GM18517 (cell line): Measurements from ENCODE around the gene FNDC10.
"Not testable (repeated sequence)": the region's sequence is repeated elsewhere in the genome, so short reads cannot be mapped to it uniquely, and the experiment has no call there.

Experiments used
- ATAC-seq: cut with Tn5 transposase; IDR thresholded peaks from one replicate; pipeline ENCODE4 v1.9.1; 2021; ENCODE audit warnings: mild to moderate bottlenecking, moderate library complexity; ENCODE audit not compliant: unreplicated experiment

Gene FNDC10

GRCh38 chr1:1599030-1599934 lies 653 bp downstream of the FNDC10 start:
- ATAC-seq = no peak

DNA sequence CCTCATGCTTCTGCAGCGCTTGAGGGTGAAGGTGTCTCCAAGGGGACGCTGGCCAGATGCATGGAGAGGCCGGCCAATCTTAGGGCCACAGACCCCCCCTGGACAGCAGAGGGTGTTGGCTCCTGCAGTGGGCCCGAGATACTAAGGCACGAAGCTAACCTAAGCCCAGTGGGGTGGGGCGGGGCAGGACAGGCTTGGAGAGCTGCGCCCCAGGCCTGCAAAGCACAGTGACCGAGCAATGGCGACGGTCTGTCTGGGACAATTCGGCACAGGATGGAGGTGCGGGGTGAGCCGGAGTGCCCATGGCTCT lies 1.3 kb downstream of the FNDC10 start:
- no peak for ATAC-seq

- ATAC-seq = no peak
These were observed 1.8 kb downstream of the FNDC10 start for GRCh38 chr1:1598051-1598719.

DNA sequence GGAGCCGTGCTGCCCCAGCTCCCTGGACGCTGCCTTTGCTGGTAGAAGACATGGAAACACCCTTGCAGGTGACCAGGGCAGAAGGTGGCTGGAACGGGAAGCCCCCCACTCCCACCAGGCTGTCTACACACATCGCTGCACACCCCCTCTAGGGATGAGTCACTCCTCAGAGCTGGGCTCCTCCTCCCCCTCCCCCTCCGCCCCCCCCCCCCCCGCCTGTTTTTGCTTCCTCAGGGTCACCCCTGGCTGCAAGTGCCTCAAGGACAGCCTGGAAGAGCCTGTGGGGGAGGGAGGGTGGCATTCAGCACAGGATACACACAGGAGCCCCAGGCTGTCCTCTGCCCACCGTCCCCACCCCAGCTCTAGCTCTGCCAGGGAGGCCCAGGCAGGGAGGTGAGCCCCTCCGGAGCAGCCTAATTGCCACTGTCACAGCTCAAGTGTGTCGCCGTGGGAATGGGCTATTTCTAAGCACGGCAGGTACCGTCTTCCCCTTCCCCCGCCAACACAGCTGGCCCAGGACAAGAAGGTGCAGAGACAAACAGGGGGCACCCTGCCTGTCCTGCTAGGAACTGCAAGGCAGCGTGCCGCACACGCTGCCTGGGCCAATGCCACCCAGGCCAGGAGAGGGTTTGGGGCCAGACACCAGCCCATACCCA lies 2.5 kb downstream of the FNDC10 start:
- no peak for ATAC-seq

DNA sequence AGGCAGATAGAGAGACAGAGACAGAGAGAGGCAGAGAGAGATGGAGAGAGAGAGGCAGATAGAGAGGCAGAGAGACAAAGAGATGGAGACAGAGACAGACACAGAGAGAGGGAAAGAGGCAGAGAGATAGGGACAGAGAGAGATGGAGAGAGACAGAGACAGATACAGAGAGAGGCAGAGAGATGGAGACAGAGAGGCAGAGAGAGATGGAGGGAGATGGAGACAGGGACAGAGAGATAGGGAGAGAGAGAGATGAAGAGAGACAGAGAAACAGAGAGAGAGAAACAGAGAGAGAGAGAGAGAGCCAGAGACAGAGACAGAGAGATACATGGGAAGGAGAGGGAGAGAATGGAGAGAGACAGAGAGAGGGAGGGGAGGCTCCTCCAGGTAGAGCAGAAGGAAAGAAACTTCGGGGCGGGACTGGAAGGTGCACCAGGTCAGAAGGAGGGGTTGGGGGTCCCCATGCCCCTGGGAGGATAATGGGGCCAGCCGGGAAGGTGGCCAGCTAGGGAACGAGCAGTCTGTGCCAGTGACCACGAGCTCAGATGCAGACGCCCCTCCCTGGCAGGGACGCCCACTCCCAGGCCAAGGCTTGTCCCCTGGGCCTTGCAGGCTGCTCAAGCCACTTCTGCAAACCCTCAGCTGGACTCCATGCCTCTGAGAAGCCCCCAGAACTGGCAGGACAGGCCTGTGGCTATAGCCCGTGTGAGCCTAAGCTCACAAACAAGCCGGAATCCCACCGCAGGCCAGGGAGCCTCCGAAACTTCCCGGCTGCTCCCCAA lies 3.3 kb downstream of the FNDC10 start:
- no peak for ATAC-seq

DNA sequence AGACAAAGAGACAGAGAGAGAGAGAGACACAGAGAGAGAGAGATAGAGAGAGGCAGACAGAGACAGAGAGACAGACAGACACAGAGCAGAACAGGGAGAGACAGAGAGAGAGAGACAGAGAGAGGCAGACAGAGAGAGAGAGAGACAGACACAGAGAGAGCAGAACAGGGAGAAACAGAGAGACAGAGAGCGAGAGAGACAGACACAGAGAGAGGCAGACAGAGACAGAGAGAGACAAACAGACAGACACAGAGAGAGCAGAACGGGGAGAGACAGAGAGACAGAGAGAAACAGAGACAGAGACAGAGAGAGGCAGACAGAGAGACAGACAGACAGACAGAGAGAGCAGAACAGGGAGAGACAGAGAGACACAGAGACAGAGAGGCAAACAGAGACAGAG lies 4.6 kb downstream of the FNDC10 start:
- ATAC-seq = not testable (repeated sequence)

DNA sequence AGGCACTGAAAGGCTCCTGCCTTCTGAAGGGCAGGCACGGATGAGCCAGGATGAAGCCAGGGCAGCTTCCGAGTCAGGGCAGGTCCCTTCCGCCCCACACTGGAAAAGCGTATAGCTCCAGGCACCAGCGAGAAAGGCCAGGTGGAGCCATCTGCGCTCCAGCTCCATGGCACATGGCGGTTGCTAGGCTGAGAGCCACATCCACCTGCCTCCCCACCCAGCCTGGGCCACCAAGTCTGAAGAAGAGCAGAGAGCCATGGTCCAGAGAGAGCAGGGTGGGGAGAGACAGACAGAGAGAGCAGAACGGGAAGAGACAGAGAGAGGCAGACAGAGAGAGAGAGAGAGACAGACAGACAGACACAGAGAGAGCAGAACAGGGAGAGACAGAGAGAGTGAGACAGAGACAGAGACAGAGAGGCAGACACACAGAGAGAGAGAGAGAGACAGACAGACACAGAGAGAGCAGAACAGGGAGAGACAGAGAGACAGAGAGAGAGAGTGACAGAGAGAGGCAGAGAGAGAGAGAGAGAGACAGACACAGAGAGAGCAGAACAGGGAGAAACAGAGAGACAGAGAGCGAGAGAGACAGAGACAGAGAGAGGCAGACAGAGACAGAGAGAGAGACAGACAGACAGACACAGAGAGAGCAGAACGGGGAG lies 5.2 kb downstream of the FNDC10 start:
- ATAC-seq = no peak

GRCh38 chr1:1593834-1594601 lies 5.9 kb downstream of the FNDC10 start:
- ATAC-seq = no peak

DNA sequence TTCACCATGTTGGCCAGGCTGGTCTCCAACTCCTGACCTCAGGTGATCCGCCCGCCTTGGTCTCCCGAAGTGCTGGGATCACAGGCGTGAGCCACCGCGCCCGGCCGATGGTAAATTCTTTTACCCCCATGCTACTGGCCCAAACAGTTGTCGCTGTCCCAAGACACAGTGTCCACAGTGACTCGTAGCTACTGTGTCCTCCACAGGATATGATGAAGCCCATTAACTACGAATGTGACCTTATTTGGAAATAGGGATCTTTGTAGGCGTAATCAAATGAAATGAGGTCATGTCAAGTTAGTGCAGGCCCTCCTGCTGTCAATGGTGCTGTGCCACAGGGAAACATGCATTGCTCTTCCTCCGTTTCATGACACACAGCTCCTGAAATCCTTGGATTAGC lies 8.5 kb downstream of the FNDC10 start:
- no peak for ATAC-seq

- no peak for ATAC-seq
These were observed 16.5 kb downstream of the FNDC10 start for GRCh38 chr1:1583347-1584010.

DNA sequence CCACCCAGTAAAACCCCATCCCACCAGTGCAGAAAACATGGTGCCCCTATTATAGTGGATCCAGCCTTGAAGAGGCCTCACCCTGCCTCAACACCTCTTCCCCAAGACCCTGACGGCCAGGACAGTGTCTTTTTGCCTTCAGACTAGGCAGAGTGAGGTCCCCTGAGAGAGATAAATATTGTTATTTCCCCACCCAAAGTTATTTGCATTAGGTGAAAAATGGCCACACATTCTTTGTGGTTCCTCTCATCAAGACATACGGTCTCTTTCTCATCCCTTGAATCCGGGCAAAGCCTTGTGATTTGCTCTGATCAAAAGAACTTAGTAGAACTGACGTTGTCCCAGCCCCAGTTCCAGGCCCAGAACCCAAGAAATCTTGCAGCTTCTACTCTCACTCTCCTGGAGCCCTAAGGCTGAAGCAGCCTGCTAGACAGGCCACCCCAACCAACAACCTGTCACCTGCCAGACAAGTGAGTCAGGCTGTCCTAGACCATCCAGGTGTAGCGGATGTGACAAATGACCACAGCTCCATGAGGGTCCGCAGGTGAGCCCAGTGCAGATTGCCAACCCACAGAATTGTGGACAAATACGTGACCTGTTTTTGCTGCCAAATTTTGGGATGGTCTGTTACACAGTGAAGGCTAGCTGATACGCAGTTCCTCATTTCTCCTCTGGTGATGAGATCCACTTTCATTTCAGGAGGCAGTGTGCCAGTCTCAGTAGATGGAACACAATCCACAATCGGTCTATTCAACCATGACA lies 17.2 kb downstream of the FNDC10 start:
- no peak for ATAC-seq

DNA sequence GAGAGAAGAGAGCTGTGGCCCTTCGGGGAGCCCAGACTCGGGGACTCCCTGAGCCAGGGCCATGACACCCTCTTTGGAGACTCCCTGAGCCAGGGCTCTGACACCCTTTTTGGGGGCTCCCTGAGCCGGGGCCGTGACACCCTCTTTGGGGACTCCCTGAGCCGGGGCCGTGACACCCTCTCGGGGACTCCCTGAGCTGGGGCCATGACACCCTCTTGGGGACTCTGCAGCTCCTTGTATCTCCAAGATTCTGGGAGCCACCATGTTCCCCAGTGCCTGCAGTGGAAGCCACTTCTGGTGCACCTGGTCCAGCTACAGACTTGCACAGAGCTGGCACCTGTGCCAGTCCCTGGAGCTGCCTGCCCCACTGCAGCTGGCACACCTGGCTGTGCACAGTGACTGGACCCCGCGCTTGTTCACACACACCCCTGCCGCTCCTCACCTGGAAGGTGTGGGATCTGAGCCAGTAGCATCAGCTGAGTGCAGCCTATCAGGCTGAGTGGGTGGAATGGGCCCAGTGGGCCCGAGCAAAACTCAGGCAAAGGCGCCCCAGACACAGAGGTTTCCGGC lies 21.5 kb downstream of the FNDC10 start:
- no peak for ATAC-seq

DNA sequence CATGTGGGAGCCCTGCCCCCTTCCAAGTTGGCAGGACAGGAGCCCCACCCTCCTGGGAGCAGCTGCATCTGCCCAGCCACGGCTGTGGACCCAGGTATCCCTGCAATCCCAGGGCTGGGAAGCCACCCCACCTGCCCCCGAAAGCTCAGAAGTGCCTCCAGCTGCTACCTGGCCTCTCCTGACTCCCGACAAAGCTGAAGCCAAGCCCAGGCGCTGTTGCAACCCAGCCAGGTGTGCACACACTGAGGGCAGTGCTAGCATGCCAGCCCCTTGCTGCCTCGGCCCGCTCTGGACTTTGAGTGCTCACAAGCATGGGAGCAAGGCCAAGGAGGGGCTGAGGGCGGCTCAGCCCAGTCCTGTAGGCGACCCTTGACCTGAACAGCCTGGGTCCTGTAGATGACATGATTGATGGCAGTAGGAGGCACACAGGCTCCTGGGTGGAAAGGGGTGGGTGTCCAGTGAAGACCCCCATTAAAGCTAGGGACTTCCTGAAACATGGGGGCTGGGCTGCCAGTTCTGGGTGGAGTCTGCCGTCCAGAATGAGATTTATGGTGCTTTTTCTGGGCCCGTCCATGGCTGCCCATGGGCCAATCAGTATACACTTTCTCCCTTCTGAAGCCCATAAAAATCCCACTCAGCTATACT lies 22.4 kb downstream of the FNDC10 start:
- no peak for ATAC-seq

DNA sequence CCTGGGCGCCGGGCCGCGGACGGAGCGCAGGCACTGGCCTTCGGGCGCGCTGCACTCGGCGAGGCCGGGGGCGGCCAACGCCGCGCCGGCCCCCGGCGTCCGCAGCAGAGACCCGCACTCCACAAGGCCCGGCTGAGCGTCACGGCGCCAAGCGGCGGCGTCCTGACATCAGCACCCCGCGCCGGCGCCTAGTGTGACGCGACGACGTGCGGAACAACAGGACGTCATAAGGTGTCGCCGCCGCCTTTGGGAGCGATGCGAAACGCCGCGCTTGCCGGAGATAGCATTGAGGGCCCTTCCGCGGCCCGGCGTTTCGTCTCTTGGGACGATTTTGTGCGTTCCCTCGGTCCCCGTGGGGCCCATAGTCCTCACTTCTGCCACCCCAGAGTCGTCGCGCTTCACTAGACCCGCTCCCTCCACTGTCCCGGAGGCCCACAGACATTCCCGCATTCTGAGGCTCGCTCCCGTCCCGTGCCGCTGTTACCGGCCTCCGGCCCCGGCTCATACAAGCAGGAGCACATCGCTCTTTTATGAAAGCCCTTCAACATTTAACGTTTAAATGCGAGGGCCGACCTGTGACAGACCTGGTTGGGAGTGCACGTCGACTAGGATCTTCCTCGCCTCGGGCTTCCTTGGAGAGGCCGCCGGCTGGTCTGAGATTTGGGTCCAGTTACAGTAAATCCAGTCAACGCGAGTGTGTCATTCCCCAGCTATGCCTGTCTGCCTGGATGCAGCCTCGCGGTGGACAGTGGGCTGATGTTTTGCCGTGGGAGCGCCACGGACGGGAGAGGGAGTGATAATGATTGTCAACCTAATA lies 25.0 kb downstream of the FNDC10 start, which contains the start of gene SSU72:
SSU72 (minus strand) TSS at position 143 of the 817 bp plus-strand sequence. CDS start 306 bp downstream, outside the sequence.
- ATAC-seq = peak; percentile 71

GRCh38 chr1:1573843-1574720 lies 25.9 kb downstream of the FNDC10 start:
- peak; percentile 49 for ATAC-seq

GRCh38 chr1:1569341-1569740 lies 30.6 kb downstream of the FNDC10 start:
- no peak for ATAC-seq
